MM.1S (cell line): ENCODE data around the gene VPS52.
"Not testable (repeated sequence)": the region's sequence is repeated elsewhere in the genome, so short reads cannot be mapped to it uniquely, and the experiment has no call there.

Experiments used
- DNase-seq: peaks from one replicate; pipeline ENCODE4 v3.0.0-alpha.2; 2015
- H2AFZ ChIP-seq: fragments of 300-600 bp; sonication (generic); 2 replicates; pipeline ENCODE4 v1.6.0; 2016; ENCODE audit warnings: antibody characterized with exemption, low read length
- H3F3A ChIP-seq: fragments of 300-600 bp; sonication (generic); 2 replicates; pipeline ENCODE4 v1.6.1; 2016; ENCODE audit warnings: mild to moderate bottlenecking, antibody characterized with exemption, low read length, moderate library complexity, mixed read lengths; ENCODE audit not compliant: insufficient read depth
- H3K27ac ChIP-seq: fragments of 300-600 bp; sonication (generic); 2 replicates; pipeline ENCODE4 v1.5.1; 2016; ENCODE audit warnings: mild to moderate bottlenecking, low read length
- H3K27me3 ChIP-seq: fragments of 300-600 bp; sonication (generic); replicated peaks from 2 replicates; pipeline ENCODE4 v1.6.0; 2016; ENCODE audit warnings: low read length; ENCODE audit not compliant: insufficient read depth
- H3K36me3 ChIP-seq: fragments of 300-600 bp; sonication (generic); replicated peaks from 2 replicates; pipeline ENCODE4 v1.6.1; 2016; ENCODE audit warnings: mild to moderate bottlenecking, low read length, mixed read lengths; ENCODE audit not compliant: insufficient read depth
- H3K4me1 ChIP-seq: fragments of 300-600 bp; sonication (generic); 2 replicates; pipeline ENCODE4 v1.6.1; 2016; ENCODE audit warnings: low read length, mixed read lengths
- H3K4me2 ChIP-seq: fragments of 300-600 bp; sonication (generic); 2 replicates; pipeline ENCODE4 v1.6.0; 2016; ENCODE audit warnings: low read depth, low read length
- H3K4me3 ChIP-seq: fragments of 300-600 bp; sonication (generic); 2 replicates; pipeline ENCODE4 v1.5.1; 2016; ENCODE audit warnings: low read length, mixed read lengths
- H3K79me2 ChIP-seq: fragments of 300-600 bp; sonication (generic); 2 replicates; pipeline ENCODE4 v1.6.1; 2016; ENCODE audit warnings: mixed run types, low read length, mixed read lengths
- H3K9ac ChIP-seq: fragments of 300-600 bp; sonication (generic); 2 replicates; pipeline ENCODE4 v1.6.1; 2016; ENCODE audit warnings: low read length, mixed read lengths
- H3K9me2 ChIP-seq: fragments of 300-600 bp; sonication (generic); replicated peaks from 2 replicates; pipeline ENCODE4 v1.6.1; 2016; ENCODE audit warnings: mild to moderate bottlenecking, low read length, mixed read lengths; ENCODE audit not compliant: insufficient read depth
- H3K9me3 ChIP-seq: fragments of 300-600 bp; sonication (generic); replicated peaks from 2 replicates; pipeline ENCODE4 v1.6.1; 2016; ENCODE audit warnings: mild to moderate bottlenecking, low read length, mixed read lengths; ENCODE audit not compliant: insufficient read depth
- H4K20me1 ChIP-seq: fragments of 300-600 bp; sonication (generic); 2 replicates; pipeline ENCODE4 v1.6.1; 2016; ENCODE audit warnings: mild to moderate bottlenecking, low read length, moderate library complexity, mixed read lengths; ENCODE audit not compliant: insufficient read depth
- EZH2 ChIP-seq: fragments of 300-600 bp; sonication (generic); optimal IDR thresholded peaks from 2 replicates; pipeline ENCODE3; 2017; ENCODE audit warnings: low read depth, mild to moderate bottlenecking, antibody characterized with exemption, low read length, mixed read lengths
- EZH2phosphoT487 ChIP-seq: fragments of 300-600 bp; sonication (generic); IDR thresholded peaks from 2 replicates; pipeline ENCODE4 v1.6.1; 2018; ENCODE audit warnings: antibody characterized with exemption, low read length
- TF ChIP-seq, protein P1 (sequence below): fragments of 300-600 bp; sonication (generic); IDR thresholded peaks from 2 replicates; pipeline ENCODE4 v1.5.1; 2016; ENCODE audit warnings: antibody characterized with exemption, low read length, mixed read lengths

The VPS52 gene

DNA sequence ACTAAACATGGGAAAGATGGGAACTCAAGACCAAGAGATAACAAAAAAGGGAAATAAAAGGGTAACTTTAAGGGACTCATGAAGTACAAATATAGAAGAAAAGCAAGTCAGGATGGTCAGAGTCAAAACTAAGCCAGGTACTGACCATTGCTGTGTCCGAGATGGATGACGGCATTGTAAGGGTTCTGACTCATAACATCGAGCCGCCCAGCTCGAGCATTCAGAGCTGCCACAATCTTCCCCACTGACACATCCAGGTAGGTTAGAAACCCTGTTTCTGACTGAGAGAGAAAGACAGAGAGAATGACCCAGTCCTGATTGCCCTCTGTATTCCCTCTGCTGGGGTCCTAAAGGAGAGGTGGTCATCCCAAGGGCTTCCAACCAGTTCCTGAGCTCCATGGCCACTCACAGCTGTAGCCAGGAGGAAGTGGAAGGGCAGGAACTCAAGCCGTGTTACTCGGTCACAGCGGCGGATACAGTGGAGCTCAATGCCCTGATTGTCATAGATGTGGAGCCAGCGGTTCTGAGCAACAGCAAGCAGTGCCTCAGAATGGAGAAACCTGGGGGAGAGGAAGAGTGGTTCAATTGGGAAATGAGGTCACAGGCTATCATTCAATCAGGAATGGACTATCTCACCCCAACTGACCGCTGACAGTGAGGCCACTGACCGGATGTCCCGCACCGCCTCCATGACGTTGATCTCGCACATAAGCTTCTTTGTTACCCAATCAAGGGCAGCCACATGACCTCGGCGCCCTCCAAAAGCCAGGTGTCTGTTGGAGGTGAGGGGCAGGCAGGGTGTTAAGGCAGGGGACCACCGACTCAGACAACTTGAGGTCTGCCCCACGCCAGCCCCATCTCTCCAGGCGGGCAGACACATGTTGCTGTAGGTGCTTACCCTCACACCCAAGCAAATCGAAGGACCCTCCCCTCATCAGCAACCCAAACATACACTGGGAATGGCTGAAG, 15.6 kb upstream of the VPS52 start:
- Histone ChIP-seq H3K27ac (no peak overlapping the region), H3K9me2 (no peaks in the 10 kb centered on the region), H3K9me3 (no peaks in the 10 kb centered on the region), H3K36me3 (0 out of 2 replicates have a peak, but pooled peaks cover 6% of the 10 kb centered on the region), H3K4me2 (no peak overlapping the region), H3F3A (no peaks in the 10 kb centered on the region; the same call in 1 of the 2 replicates), H2AFZ (no peak overlapping the region), H3K4me3 (no peak overlapping the region), H4K20me1 (no peaks in the 10 kb centered on the region), H3K9ac (no peak overlapping the region), H3K27me3 (no peaks in the 10 kb centered on the region), H3K4me1 (peaks cover 20% of the 10 kb centered on the region; the same call in 1 of the 2 replicates), H3K79me2 (peaks cover 52% of the 10 kb centered on the region)
- no peak for DNase-seq
- TF ChIP-seq EZH2 (no peak), EZH2phosphoT487 (no peak)
- TF ChIP-seq, protein P1, sequence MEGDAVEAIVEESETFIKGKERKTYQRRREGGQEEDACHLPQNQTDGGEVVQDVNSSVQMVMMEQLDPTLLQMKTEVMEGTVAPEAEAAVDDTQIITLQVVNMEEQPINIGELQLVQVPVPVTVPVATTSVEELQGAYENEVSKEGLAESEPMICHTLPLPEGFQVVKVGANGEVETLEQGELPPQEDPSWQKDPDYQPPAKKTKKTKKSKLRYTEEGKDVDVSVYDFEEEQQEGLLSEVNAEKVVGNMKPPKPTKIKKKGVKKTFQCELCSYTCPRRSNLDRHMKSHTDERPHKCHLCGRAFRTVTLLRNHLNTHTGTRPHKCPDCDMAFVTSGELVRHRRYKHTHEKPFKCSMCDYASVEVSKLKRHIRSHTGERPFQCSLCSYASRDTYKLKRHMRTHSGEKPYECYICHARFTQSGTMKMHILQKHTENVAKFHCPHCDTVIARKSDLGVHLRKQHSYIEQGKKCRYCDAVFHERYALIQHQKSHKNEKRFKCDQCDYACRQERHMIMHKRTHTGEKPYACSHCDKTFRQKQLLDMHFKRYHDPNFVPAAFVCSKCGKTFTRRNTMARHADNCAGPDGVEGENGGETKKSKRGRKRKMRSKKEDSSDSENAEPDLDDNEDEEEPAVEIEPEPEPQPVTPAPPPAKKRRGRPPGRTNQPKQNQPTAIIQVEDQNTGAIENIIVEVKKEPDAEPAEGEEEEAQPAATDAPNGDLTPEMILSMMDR, result no peak

DNA sequence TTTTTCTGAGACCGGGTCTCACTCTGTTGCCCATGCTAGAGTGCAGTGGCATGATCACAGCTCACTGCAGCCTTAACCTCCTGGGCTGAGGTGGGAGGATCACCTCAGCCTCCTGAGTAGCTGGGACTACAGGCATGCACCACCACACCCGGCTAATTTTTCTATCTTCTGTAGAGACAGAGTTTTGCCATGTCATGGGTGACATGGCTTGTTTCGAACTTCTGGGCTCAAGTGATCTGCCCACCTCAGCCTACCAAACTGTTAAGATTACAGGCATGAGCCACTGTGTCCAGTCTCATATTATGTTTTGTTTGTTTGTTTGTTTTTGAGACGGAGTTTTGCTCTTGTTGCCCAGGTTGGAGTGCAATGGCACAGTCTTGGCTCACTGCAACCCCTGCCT, 13.5 kb upstream of the VPS52 start:
- not testable (repeated sequence) for H3K36me3 ChIP-seq, DNase-seq, H3K9me3 ChIP-seq, H2AFZ ChIP-seq, H3K27me3 ChIP-seq, H3K27ac ChIP-seq, H3K4me3 ChIP-seq, H3K9ac ChIP-seq, H3K4me2 ChIP-seq, H3F3A ChIP-seq, H3K9me2 ChIP-seq, H4K20me1 ChIP-seq
- peaks cover 35% of the 10 kb centered on the region for H3K79me2 ChIP-seq
- H3K4me1 ChIP-seq, result peaks cover 12% of the 10 kb centered on the region; the same call in 1 of the 2 replicates

DNA sequence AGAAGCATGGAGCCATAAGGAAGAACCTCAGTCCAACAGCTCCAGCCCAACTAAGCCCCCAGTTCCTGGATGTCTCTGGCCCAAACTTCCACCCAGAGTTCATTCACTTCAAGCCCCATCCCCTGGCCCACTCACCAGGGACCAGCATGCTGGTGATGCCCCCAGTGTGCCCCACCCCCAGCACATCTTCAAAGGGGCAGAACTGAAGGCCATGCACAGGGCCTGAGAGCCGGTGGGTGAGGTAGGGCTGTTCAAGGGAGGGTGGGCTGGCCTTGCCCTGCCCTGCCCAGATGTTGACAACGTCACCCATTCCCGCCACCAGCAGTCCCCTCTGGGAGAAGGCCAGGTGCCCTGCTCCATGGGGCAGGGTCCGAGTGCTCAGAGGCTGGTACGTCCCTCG, 8.9 kb upstream of the VPS52 start:
- Histone ChIP-seq H3K9me3 (no peaks in the 10 kb centered on the region), H3K36me3 (no peaks in the 10 kb centered on the region), H3K9ac (no peak overlapping the region), H3K9me2 (no peaks in the 10 kb centered on the region), H3K27ac (no peak overlapping the region), H3K27me3 (no peaks in the 10 kb centered on the region), H4K20me1 (peaks cover 5% of the 10 kb centered on the region), H2AFZ (no peak overlapping the region), H3K4me1 (no peaks in the 10 kb centered on the region), H3K4me2 (no peak overlapping the region), H3K4me3 (no peak overlapping the region), H3K79me2 (peaks cover 4% of the 10 kb centered on the region; the same call in 1 of the 2 replicates), H3F3A (peaks cover 28% of the 10 kb centered on the region)
- DNase-seq, result no peak
- TF ChIP-seq, protein P1, result no peak
- no peak for TF ChIP-seq EZH2
- no peak for TF ChIP-seq EZH2phosphoT487

DNA sequence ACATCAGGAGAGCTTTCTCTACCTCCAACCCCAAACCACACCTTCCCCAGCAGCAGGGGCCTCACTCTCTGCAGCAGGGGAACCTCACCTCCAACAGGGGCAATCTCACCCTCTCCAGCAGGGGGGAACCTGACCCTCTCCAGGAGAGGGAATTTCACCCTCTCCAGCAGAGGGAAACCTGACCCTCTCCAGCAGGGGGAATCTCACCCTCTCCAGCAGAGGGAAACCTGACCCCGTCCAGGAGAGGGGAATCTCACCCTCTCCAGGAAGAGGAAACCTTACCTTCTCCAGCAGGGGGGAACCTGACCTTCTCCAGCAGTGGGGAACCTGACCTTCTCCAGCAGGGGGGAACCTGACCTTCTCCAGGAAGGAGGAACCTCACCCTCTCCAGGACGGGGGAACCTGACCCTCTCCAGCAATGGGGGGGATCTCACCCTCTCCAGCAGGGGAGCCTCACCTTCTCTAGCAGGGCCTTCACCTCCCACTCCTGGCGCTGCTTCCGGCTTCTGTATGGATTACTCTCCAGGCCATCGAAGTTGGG, 8.4 kb upstream of the VPS52 start:
- peaks cover 9% of the 10 kb centered on the region for H3K79me2 ChIP-seq
- no peak overlapping the region for H3K9ac ChIP-seq
- peaks cover 10% of the 10 kb centered on the region for H4K20me1 ChIP-seq
- no peak overlapping the region for H3K27ac ChIP-seq
- H3K4me2 ChIP-seq, result no peak overlapping the region
- TF ChIP-seq, protein P1, result peak; percentile 38
- no peak for TF ChIP-seq EZH2phosphoT487
- no peak overlapping the region for H2AFZ ChIP-seq
- no peaks in the 10 kb centered on the region for H3K27me3 ChIP-seq
- H3K9me3 ChIP-seq, result no peaks in the 10 kb centered on the region
- peaks cover 33% of the 10 kb centered on the region for H3F3A ChIP-seq
- H3K4me1 ChIP-seq, result no peaks in the 10 kb centered on the region
- DNase-seq, result no peak
- H3K36me3 ChIP-seq, result no peaks in the 10 kb centered on the region
- H3K4me3 ChIP-seq, result no peak overlapping the region
- no peaks in the 10 kb centered on the region for H3K9me2 ChIP-seq
